IMR-90 (cell line): Measurements from ENCODE around the gene GALNT4. TPM values are rescaled to one million over a fixed set of nuclear protein-coding genes. Genes with fewer than 3 reads are reported as not detected.

Experiments used
- ATAC-seq: fragments of 200-7000 bp; cut with Tn5 transposase; 2 replicates; pipeline ENCODE4 v1.9.1; 2020; ENCODE audit warnings: low read depth, mild to moderate bottlenecking, moderate library complexity
- BruUV-seq: library from RNA; stranded (reverse); fragments of 400-500 nt; replicated peaks from 2 replicates; lab custom pipeline; 2021; lab: Mats Ljungman, UMichigan
- CTCF ChIA-PET: fragments of 300-600 bp; formaldehyde crosslinking; extraction: SDS; loops from one replicate; lab custom pipeline; 2021; ENCODE audit warnings: antibody characterized with exemption; lab: Yijun Ruan, JAX
- POLR2A ChIA-PET: fragments of 300-600 bp; sonication (Branson Sonifier 250); formaldehyde crosslinking; loops from one replicate; lab custom pipeline; 2022; ENCODE audit warnings: antibody characterized with exemption; ENCODE audit not compliant: unreplicated experiment; lab: Charles Lee
- DNase-seq: peaks from one replicate; pipeline ENCODE4 v3.0.0; 2013
- H2AFZ ChIP-seq: replicated peaks from 2 replicates; pipeline ENCODE3; 2013; ENCODE audit warnings: low read length, mild to moderate bottlenecking; ENCODE audit not compliant: poor library complexity
- H2AK5ac ChIP-seq: 2 replicates; pipeline ENCODE4 v1.6.1; 2013; ENCODE audit warnings: low read depth, low read length, inconsistent platforms
- H2AK9ac ChIP-seq: replicated peaks from 2 replicates; pipeline ENCODE3; 2013; ENCODE audit warnings: mild to moderate bottlenecking, low read depth, low read length, moderate library complexity; ENCODE audit not compliant: poor library complexity
- H2BK120ac ChIP-seq: 2 replicates; pipeline ENCODE4 v1.6.1; 2013; ENCODE audit warnings: low read depth, low read length, inconsistent platforms
- H2BK15ac ChIP-seq: 3 replicates; pipeline ENCODE4 v1.6.1; 2013; ENCODE audit warnings: low read depth, low read length, inconsistent platforms
- H2BK20ac ChIP-seq: 2 replicates; pipeline ENCODE4 v1.6.1; 2013; ENCODE audit warnings: low read depth, mild to moderate bottlenecking, inconsistent platforms, low read length, moderate library complexity
- H2BK5ac ChIP-seq: 2 replicates; pipeline ENCODE4 v1.6.1; 2013; ENCODE audit warnings: mild to moderate bottlenecking, low read depth, low read length, inconsistent platforms; ENCODE audit not compliant: poor library complexity, severe bottlenecking
- H3K14ac ChIP-seq: replicated peaks from 2 replicates; pipeline ENCODE4 v1.6.1; 2013; ENCODE audit warnings: low read depth, low read length, inconsistent platforms
- H3K18ac ChIP-seq: 2 replicates; pipeline ENCODE4 v1.6.1; 2013; ENCODE audit warnings: low read depth, low read length, control low read depth
- H3K23ac ChIP-seq: 2 replicates; pipeline ENCODE4 v1.6.1; 2013; ENCODE audit warnings: low read depth, low read length, inconsistent platforms
- H3K27ac ChIP-seq: 2 replicates; pipeline ENCODE4 v1.5.1; 2013; ENCODE audit warnings: mild to moderate bottlenecking, control low read depth, low read length; ENCODE audit not compliant: insufficient read depth
- H3K27me3 ChIP-seq: 2 replicates; pipeline ENCODE4 v1.6.1; 2013; ENCODE audit warnings: low read length; ENCODE audit not compliant: control insufficient read depth, insufficient read depth
- H3K36me3 ChIP-seq: 2 replicates; pipeline ENCODE4 v1.6.1; 2013; ENCODE audit warnings: low read length, mixed read lengths; ENCODE audit not compliant: control insufficient read depth, insufficient read depth
- H3K4ac ChIP-seq: 2 replicates; pipeline ENCODE4 v1.6.1; 2013; ENCODE audit warnings: low read depth, low read length, inconsistent platforms
- H3K4me1 ChIP-seq: 2 replicates; pipeline ENCODE4 v1.6.1; 2013; ENCODE audit warnings: low read length, mixed read lengths; ENCODE audit not compliant: control insufficient read depth, insufficient read depth
- H3K4me2 ChIP-seq: 2 replicates; pipeline ENCODE4 v1.6.1; 2013; ENCODE audit warnings: low read depth, mild to moderate bottlenecking, control low read depth, low read length, moderate library complexity
- H3K4me3 ChIP-seq: 2 replicates; pipeline ENCODE4 v1.5.1; 2013; ENCODE audit warnings: low read depth, mild to moderate bottlenecking, control low read depth, low read length, moderate library complexity; ENCODE audit not compliant: insufficient read depth
- H3K56ac ChIP-seq: 2 replicates; pipeline ENCODE4 v1.6.1; 2013; ENCODE audit warnings: low read length, inconsistent platforms; ENCODE audit not compliant: insufficient read depth; ENCODE audit errors: extremely low read depth
- H3K79me1 ChIP-seq, 2 experiments: 2 replicates each; pipeline ENCODE4 v1.6.1; 2013; ENCODE audit warnings: low read length in 2 of 2, inconsistent platforms in 1 of 2, low read depth in 1 of 2
- H3K9ac ChIP-seq: 2 replicates; pipeline ENCODE4 v1.6.1; 2013; ENCODE audit warnings: low read depth, low read length, control low read depth
- H3K9me1 ChIP-seq: 2 replicates; pipeline ENCODE4 v1.6.1; 2013; ENCODE audit warnings: low read length, inconsistent platforms; ENCODE audit not compliant: insufficient read depth
- H3K9me3 ChIP-seq: 2 replicates; pipeline ENCODE4 v1.6.1; 2013; ENCODE audit warnings: low read length; ENCODE audit not compliant: control insufficient read depth, insufficient read depth
- H4K20me1 ChIP-seq: 2 replicates; pipeline ENCODE4 v1.6.1; 2013; ENCODE audit warnings: low read length, inconsistent platforms; ENCODE audit not compliant: insufficient read depth
- H4K5ac ChIP-seq: 2 replicates; pipeline ENCODE4 v1.6.1; 2013; ENCODE audit warnings: mild to moderate bottlenecking, low read depth, low read length, control low read depth
- H4K8ac ChIP-seq, 2 experiments: 2 replicates each; pipeline ENCODE4 v1.6.1; 2013; ENCODE audit warnings: low read depth in 2 of 2, low read length in 2 of 2, control low read depth in 1 of 2, inconsistent platforms in 1 of 2
- H4K91ac ChIP-seq: 2 replicates; pipeline ENCODE4 v1.6.1; 2013; ENCODE audit warnings: low read depth, low read length, inconsistent platforms; ENCODE audit not compliant: insufficient read depth
- BHLHE40 ChIP-seq: fragments of 150-350 bp; IDR thresholded peaks from 2 replicates; pipeline ENCODE4 v1.6.1; 2016; ENCODE audit warnings: mild to moderate bottlenecking, low read depth, low read length
- FOS ChIP-seq: fragments of 150-350 bp; IDR thresholded peaks from 2 replicates; pipeline ENCODE4 v1.6.1; 2016; ENCODE audit warnings: low read depth, low read length
- WGBS, 2 experiments: methylation state at CpG; one replicate each; pipeline versions ENCODE4 v1.1.5 to v1.1.7; 2013; ENCODE audit warnings: missing lambda C conversion rate in 2 of 2; ENCODE audit not compliant: insufficient read length in 1 of 2; ENCODE audit errors: extremely low coverage in 2 of 2; 5-methylcytosine and 5-hydroxymethylcytosine counted together
- dilution Hi-C: fragments of 300-500 bp; cut with HindIII; formaldehyde crosslinking; loops from one replicate; pipeline ENCODE4 v1.14.3; 2018; ENCODE audit warnings: low sequenced_read_pairs; ENCODE audit not compliant: unreplicated experiment
- in situ Hi-C: fragments of 300-500 bp; cut with MboI; formaldehyde crosslinking; loops from 3 replicates; pipeline ENCODE4 v1.14.3; 2019; ENCODE audit warnings: low sequenced_read_pairs, inconsistent platforms, mixed read lengths
- intact Hi-C: fragments of 100-400 bp; cut with micrococcal nuclease; formaldehyde crosslinking; loops from 2 replicates; pipeline ENCODE4 v1.10.0; 2022
- polyA plus RNA-seq, 3 experiments: library from polyadenylated mRNA; depleted of rRNA; stranded (reverse); fragments of >200 nt; gene quantifications; 2 replicates each; pipeline ENCODE4 v1.2.3, GENCODE V29; 2012; ENCODE audit warnings: low replicate concordance in 1 of 3
- total RNA-seq: library from RNA; depleted of rRNA; stranded (reverse); fragments of >200 nt; gene quantifications from 2 replicates; pipeline ENCODE4 v1.2.3, GENCODE V29; 2012

The GALNT4 gene
- total and polyA plus RNA-seq, 2 of the 4 experiments (the other 2 are of a cell fraction), result 2.6 to 9.0 TPM

DNA sequence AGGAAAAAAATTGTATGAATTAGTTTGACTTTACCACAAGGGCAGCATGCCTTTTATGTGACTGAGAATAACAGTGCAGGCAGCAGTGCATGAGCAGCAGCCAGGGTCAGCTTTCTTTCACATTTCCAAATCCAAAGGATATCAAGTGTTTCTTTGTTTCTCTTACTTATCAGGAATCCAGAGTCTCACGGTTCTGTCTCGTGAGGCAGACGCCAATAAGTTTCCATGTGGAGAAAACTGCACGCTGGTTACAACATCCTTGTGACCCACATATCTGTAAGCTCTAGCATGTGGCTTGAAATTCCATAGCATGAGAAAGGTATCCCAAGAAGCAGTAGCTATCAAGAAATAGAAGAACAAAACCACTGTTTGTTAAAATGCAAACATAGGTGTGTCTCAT lies 27.6 kb downstream of the GALNT4 start:
- no peak overlapping the region for H3K23ac ChIP-seq
- ChIA-PET CTCF (interaction anchor here (1.9 kb wide), 1 partner anchor 477 kb away, joined by 9 read pairs; no protein-coding TSS in a partner anchor), POLR2A (no interaction called here)
- in situ Hi-C loops, result no loop called here
- no TSS peak for BruUV-seq
- peaks cover 6% of the 10 kb centered on the region for H3K4me1 ChIP-seq
- 0 out of 2 replicates have a peak, but pooled peaks cover 2% of the 10 kb centered on the region for H3K36me3 ChIP-seq
- ATAC-seq (0 out of 2 replicates have a peak, but pooled peaks have one; percentile 24), DNase-seq (peak; percentile 62)
- H3K9me3 ChIP-seq, result no peaks in the 10 kb centered on the region
- H3K56ac ChIP-seq, result no peak overlapping the region
- H3K4ac ChIP-seq, result no peak overlapping the region
- no peak overlapping the region for H2BK15ac ChIP-seq
- H4K8ac ChIP-seq, result no peak overlapping the region
- no peak overlapping the region for H4K91ac ChIP-seq
- H3K9ac ChIP-seq, result no peak overlapping the region
- no peak overlapping the region for H4K5ac ChIP-seq
- H3K14ac ChIP-seq, result no peak overlapping the region
- dilution Hi-C loops, result no loop called here
- H2AFZ ChIP-seq, result no peak overlapping the region
- peaks cover 10% of the 10 kb centered on the region for H3K9me1 ChIP-seq
- no peak overlapping the region for H3K4me3 ChIP-seq
- intact Hi-C loops, result no loop called here
- no peak overlapping the region for H3K27ac ChIP-seq
- no peak overlapping the region for H3K18ac ChIP-seq
- no peak overlapping the region for H2BK20ac ChIP-seq
- H2BK120ac ChIP-seq, result no peak overlapping the region
- no peak overlapping the region for H2AK9ac ChIP-seq
- TF ChIP-seq FOS (no peak), BHLHE40 (peak; percentile 69)
- peaks cover 0 to 10% of the 10 kb centered on the region in 2 experiments; a peak in 1 of 4 replicates for H3K79me1 ChIP-seq
- H2BK5ac ChIP-seq, result no peak overlapping the region
- no peak overlapping the region for H3K4me2 ChIP-seq
- no peak overlapping the region for H2AK5ac ChIP-seq
- no CpG with 5 or more reads among the region's 4 CpGs for WGBS, 2 experiments
- no peaks in the 10 kb centered on the region for H3K27me3 ChIP-seq
- H4K20me1 ChIP-seq, result no peaks in the 10 kb centered on the region
